HepG2 (cell line): ENCODE results near the gene PTPRCAP. TPM values are rescaled to one million over a fixed set of nuclear protein-coding genes. Genes with fewer than 3 reads are reported as not detected.
A peak's percentile ranks its signal among the peaks of the same experiment; 100 is the strongest.

Experiments
- HCFC1 ChIP-seq: fragments of 150-350 bp; IDR thresholded peaks from 2 replicates; pipeline ENCODE4 v1.6.1; 2014; ENCODE audit warnings: low read depth, low read length
- HDAC1 ChIP-seq: sonication (generic); formaldehyde crosslinking; IDR thresholded peaks from 2 replicates; pipeline ENCODE4 v1.5.1; 2020; ENCODE audit warnings: mild to moderate bottlenecking, missing genetic modification reagents
- ZBTB7A ChIP-seq: sonication (generic); formaldehyde crosslinking; IDR thresholded peaks from 2 replicates; pipeline ENCODE4 v1.8.0; 2022; ENCODE audit warnings: mild to moderate bottlenecking, missing genetic modification reagents
- ZHX2 ChIP-seq, 2 experiments: sonication (generic) in 1 of 2; formaldehyde crosslinking in 1 of 2; IDR thresholded peaks; 2 replicates each; pipeline versions ENCODE4 v1.6.1 to v1.9.0; 2014 to 2022; ENCODE audit warnings: antibody characterized with exemption in 1 of 2, borderline replicate concordance in 1 of 2, inconsistent platforms in 1 of 2, low read depth in 1 of 2, missing genetic modification reagents in 1 of 2
- ZNF333 ChIP-seq: sonication (generic); formaldehyde crosslinking; IDR thresholded peaks from 2 replicates; pipeline ENCODE4 v1.4.0; 2020; ENCODE audit warnings: mild to moderate bottlenecking, missing genetic modification reagents, borderline replicate concordance
- ZNF670 ChIP-seq: sonication (generic); formaldehyde crosslinking; IDR thresholded peaks from 2 replicates; pipeline ENCODE4 v1.8.0; 2022; ENCODE audit warnings: mild to moderate bottlenecking, missing genetic modification reagents, borderline replicate concordance
- ZNF788 ChIP-seq: sonication (generic); formaldehyde crosslinking; IDR thresholded peaks from 2 replicates; pipeline ENCODE4 v1.5.0; 2020; ENCODE audit warnings: mild to moderate bottlenecking, missing genetic modification reagents, borderline replicate concordance
- polyA plus RNA-seq, 8 experiments: library from polyadenylated mRNA; depleted of rRNA in 3 of 8; stranded (reverse) in 7 of 8; unstranded in 1 of 8; fragments of >200 nt; fragmentation: Illumina TruSeq in 4 of 8; extraction: Trizol in 4 of 8; gene quantifications; 2 replicates each; pipeline versions ENCODE4 v1.2.1 to v1.2.3, GENCODE V29; 2011 to 2016; ENCODE audit warnings: low read depth in 4 of 8, missing spikeins in 1 of 8, mixed read lengths in 1 of 8; ENCODE audit not compliant: insufficient read depth in 1 of 8
- total RNA-seq, 5 experiments: library from RNA; depleted of rRNA; stranded (reverse); fragments of >200 nt; fragmentation: Illumina TruSeq; extraction: Trizol; gene quantifications; 2 replicates each; pipeline ENCODE4 v1.2.3, GENCODE V29; 2016; ENCODE audit warnings: low read depth in 1 of 5
- TF ChIP-seq, protein P1 (sequence below): sonication (generic); formaldehyde crosslinking; IDR thresholded peaks from one replicate; pipeline ENCODE4 v1.5.1; 2020; ENCODE audit warnings: mild to moderate bottlenecking, missing genetic modification reagents; ENCODE audit errors: not compliant biosample characterization
- TF ChIP-seq, protein P2 (sequence below): sonication (generic); formaldehyde crosslinking; IDR thresholded peaks from 2 replicates; pipeline ENCODE4 v1.4.0; 2020; ENCODE audit warnings: mild to moderate bottlenecking, missing genetic modification reagents

Gene PTPRCAP
- total and polyA plus RNA-seq, 2 of the 13 experiments (the other 11 are each of a cell fraction or from before 2014, with no cell fraction given) = 0.60 to 0.70 TPM

- TF ChIP-seq ZHX2 (IDR thresholded peaks at IDR 0.05; ENCODE audit: low read depth) (0 out of 2 replicates have a peak, but pooled peaks have one; percentile 7), ZHX2 (CRISPR knock-in tag; IDR thresholded peaks at IDR 0.05; ENCODE audit: borderline replicate concordance) (no peak), HDAC1 (peak; percentile 55), ZNF788 (peak; percentile 19; the same call in 1 of the 2 replicates), ZBTB7A (CRISPR knock-in tag) (no peak), HCFC1 (no peak), ZNF333 (0 out of 2 replicates have a peak, but pooled peaks have one; percentile 24), ZNF670 (no peak)
- TF ChIP-seq, protein P1, sequence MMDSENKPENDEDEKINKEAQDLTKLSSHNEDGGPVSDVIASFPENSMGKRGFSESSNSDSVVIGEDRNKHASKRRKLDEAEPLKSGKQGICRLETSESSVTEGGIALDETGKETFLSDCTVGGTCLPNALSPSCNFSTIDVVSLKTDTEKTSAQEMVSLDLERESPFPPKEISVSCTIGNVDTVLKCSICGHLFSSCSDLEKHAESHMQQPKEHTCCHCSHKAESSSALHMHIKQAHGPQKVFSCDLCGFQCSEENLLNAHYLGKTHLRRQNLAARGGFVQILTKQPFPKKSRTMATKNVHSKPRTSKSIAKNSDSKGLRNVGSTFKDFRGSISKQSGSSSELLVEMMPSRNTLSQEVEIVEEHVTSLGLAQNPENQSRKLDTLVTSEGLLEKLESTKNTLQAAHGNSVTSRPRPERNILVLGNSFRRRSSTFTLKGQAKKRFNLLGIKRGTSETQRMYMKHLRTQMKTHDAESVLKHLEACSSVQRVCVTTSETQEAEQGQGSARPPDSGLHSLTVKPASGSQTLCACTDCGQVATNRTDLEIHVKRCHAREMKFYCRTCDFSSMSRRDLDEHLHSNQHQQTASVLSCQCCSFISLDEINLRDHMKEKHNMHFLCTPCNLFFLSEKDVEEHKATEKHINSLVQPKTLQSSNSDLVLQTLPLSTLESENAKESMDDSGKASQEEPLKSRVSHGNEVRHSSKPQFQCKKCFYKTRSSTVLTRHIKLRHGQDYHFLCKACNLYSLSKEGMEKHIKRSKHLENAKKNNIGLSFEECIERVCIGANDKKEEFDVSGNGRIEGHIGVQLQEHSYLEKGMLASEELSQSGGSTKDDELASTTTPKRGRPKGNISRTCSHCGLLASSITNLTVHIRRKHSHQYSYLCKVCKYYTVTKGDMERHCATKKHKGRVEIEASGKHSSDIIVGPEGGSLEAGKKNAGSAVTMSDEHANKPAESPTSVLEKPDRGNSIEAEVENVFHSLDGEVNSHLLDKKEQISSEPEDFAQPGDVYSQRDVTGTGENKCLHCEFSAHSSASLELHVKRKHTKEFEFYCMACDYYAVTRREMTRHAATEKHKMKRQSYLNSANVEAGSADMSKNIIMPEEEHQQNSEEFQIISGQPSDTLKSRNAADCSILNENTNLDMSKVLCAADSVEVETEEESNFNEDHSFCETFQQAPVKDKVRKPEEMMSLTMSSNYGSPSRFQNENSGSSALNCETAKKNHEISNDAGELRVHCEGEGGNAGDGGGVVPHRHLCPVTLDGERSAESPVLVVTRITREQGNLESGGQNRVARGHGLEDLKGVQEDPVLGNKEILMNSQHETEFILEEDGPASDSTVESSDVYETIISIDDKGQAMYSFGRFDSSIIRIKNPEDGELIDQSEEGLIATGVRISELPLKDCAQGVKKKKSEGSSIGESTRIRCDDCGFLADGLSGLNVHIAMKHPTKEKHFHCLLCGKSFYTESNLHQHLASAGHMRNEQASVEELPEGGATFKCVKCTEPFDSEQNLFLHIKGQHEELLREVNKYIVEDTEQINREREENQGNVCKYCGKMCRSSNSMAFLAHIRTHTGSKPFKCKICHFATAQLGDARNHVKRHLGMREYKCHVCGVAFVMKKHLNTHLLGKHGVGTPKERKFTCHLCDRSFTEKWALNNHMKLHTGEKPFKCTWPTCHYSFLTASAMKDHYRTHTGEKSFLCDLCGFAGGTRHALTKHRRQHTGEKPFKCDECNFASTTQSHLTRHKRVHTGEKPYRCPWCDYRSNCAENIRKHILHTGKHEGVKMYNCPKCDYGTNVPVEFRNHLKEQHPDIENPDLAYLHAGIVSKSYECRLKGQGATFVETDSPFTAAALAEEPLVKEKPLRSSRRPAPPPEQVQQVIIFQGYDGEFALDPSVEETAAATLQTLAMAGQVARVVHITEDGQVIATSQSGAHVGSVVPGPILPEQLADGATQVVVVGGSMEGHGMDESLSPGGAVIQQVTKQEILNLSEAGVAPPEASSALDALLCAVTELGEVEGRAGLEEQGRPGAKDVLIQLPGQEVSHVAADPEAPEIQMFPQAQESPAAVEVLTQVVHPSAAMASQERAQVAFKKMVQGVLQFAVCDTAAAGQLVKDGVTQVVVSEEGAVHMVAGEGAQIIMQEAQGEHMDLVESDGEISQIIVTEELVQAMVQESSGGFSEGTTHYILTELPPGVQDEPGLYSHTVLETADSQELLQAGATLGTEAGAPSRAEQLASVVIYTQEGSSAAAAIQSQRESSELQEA = no peak
- TF ChIP-seq, protein P2, sequence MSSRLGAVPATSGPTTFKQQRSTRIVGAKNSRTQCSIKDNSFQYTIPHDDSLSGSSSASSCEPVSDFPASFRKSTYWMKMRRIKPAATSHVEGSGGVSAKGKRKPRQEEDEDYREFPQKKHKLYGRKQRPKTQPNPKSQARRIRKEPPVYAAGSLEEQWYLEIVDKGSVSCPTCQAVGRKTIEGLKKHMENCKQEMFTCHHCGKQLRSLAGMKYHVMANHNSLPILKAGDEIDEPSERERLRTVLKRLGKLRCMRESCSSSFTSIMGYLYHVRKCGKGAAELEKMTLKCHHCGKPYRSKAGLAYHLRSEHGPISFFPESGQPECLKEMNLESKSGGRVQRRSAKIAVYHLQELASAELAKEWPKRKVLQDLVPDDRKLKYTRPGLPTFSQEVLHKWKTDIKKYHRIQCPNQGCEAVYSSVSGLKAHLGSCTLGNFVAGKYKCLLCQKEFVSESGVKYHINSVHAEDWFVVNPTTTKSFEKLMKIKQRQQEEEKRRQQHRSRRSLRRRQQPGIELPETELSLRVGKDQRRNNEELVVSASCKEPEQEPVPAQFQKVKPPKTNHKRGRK (CRISPR knock-in tag) = no peak
Measured at GRCh38 chr11:67463680-67464410, 26.4 kb upstream of the PTPRCAP start (continued).
